Memory B cell (primary cell): ENCODE measurements around the gene ERMN.

Source experiments
- ATAC-seq: fragments of 150-1000 bp; cut with Tn5 transposase; 2 replicates; pipeline ENCODE4 v1.10.0; 2021; ENCODE audit warnings: low read depth, mild to moderate bottlenecking, moderate library complexity
- DNase-seq, 2 donors: peaks; one replicate each; pipeline ENCODE4 v3.0.0; 2022; ENCODE audit warnings: low spot score in 2 of 2
- H3K27ac Mint-ChIP-seq: one replicate; pipeline ENCODE4 v1.8.0; 2022; ENCODE audit warnings: mild to moderate bottlenecking, moderate library complexity, mixed read lengths
- H3K27me3 Mint-ChIP-seq: one replicate; pipeline ENCODE4 v1.8.0; 2022; ENCODE audit warnings: mixed read lengths
- H3K36me3 Mint-ChIP-seq: one replicate; pipeline ENCODE4 v1.8.0; 2022; ENCODE audit warnings: mild to moderate bottlenecking, mixed read lengths
- H3K4me1 Mint-ChIP-seq: one replicate; pipeline ENCODE4 v1.8.0; 2022; ENCODE audit warnings: mixed read lengths
- H3K4me3 Mint-ChIP-seq: one replicate; pipeline ENCODE4 v1.8.0; 2022; ENCODE audit warnings: mild to moderate bottlenecking, moderate library complexity, mixed read lengths
- H3K9me3 Mint-ChIP-seq: one replicate; pipeline ENCODE4 v1.8.0; 2022; ENCODE audit warnings: mixed read lengths

ERMN gene

GRCh38 chr2:157339965-157340655 lies 14.5 kb upstream of the ERMN start:
- no peaks in the 10 kb centered on the region for H3K27me3 Mint-ChIP-seq
- ATAC-seq (no peak), DNase-seq (no peak)
- no peak overlapping the region for H3K4me3 Mint-ChIP-seq
- peaks cover 24% of the 10 kb centered on the region for H3K9me3 Mint-ChIP-seq
- peaks cover 39% of the 10 kb centered on the region for H3K36me3 Mint-ChIP-seq
- H3K27ac Mint-ChIP-seq, result no peak overlapping the region
- H3K4me1 Mint-ChIP-seq, result peaks cover 4% of the 10 kb centered on the region

- no peak for DNase-seq
- H3K27ac Mint-ChIP-seq, result no peak overlapping the region
- peaks cover 11% of the 10 kb centered on the region for H3K9me3 Mint-ChIP-seq
- no peak overlapping the region for H3K4me3 Mint-ChIP-seq
- H3K27me3 Mint-ChIP-seq, result no peaks in the 10 kb centered on the region
- no peak for ATAC-seq
- H3K4me1 Mint-ChIP-seq, result peaks cover 4% of the 10 kb centered on the region
- peaks cover 23% of the 10 kb centered on the region for H3K36me3 Mint-ChIP-seq
These were observed 12.4 kb upstream of the ERMN start for GRCh38 chr2:157337978-157338377.

- no peak overlapping the region for H3K4me3 Mint-ChIP-seq
- no peaks in the 10 kb centered on the region for H3K9me3 Mint-ChIP-seq
- peaks cover 8% of the 10 kb centered on the region for H3K36me3 Mint-ChIP-seq
- peaks cover 4% of the 10 kb centered on the region for H3K4me1 Mint-ChIP-seq
- DNase-seq, result peak; percentile 30 to 38
- peak; percentile 58 for ATAC-seq
- no peak overlapping the region for H3K27ac Mint-ChIP-seq
- no peaks in the 10 kb centered on the region for H3K27me3 Mint-ChIP-seq
These were observed 10.8 kb upstream of the ERMN start for GRCh38 chr2:157336137-157337010.

GRCh38 chr2:157334797-157335196 lies 9.2 kb upstream of the ERMN start:
- Mint-ChIP-seq H3K36me3 (no peaks in the 10 kb centered on the region), H3K4me3 (no peak overlapping the region), H3K27me3 (no peaks in the 10 kb centered on the region), H3K4me1 (peaks cover 4% of the 10 kb centered on the region), H3K9me3 (no peaks in the 10 kb centered on the region), H3K27ac (no peak overlapping the region)
- ATAC-seq, result no peak
- DNase-seq, result no peak

DNA sequence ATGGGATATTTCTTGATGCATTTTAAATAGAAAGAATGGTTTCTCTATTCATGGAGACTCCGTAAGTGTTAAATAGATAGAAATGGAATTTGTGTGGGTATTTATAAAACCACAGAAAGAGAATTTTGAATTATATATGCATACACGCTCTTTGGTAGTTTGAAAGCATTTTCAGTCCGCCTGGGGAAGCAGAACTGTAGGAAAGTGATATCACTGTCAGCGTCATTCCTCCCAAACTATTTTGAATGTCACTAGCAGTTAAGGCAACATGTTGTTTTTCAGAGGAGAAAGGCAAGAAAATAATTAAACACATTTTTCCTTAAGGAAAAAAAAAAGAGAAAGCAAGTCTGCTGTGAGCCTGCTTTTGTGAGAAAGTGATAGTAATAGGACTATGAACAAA lies 8.7 kb upstream of the ERMN start:
- ATAC-seq, result no peak
- H3K4me3 Mint-ChIP-seq, result no peak overlapping the region
- no peaks in the 10 kb centered on the region for H3K36me3 Mint-ChIP-seq
- no peaks in the 10 kb centered on the region for H3K9me3 Mint-ChIP-seq
- H3K27me3 Mint-ChIP-seq, result no peaks in the 10 kb centered on the region
- DNase-seq, result no peak
- H3K4me1 Mint-ChIP-seq, result peaks cover 4% of the 10 kb centered on the region
- H3K27ac Mint-ChIP-seq, result no peak overlapping the region

DNA sequence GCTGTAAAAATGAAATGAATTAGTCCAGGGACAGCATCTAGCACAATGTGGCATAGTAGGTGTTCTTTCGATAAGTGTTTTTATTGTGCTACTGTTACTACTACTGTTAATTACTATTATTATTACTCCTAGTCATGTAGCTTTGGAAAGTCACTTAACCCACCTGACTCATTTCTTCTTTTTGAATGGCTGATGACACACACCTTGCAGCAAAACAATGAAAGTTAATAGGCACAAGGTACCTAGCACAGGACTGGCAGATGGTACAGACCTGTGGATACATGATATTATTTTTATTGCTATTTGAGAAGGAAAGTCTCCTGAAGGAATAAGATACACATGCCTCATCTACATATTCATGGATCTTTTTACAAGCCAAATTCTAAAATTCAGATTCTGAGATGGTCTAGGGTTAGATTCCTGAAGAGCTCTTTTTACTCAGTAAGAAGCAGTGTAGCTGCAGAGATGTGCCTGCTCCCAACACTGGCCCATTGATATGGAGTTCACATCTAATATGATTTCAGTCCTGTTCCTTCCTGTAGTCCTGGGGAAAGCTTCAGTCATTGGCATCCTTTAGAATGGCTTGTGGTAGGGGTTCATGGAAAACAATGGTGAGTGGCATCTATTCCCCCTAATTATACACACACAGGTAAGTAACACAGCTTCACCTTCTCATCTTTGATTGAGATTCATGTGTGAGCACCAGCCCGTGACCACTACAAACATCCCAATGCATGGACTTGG lies 7.9 kb upstream of the ERMN start:
- peaks cover 4% of the 10 kb centered on the region for H3K4me1 Mint-ChIP-seq
- no peaks in the 10 kb centered on the region for H3K27me3 Mint-ChIP-seq
- no peak overlapping the region for H3K4me3 Mint-ChIP-seq
- ATAC-seq (no peak), DNase-seq (no peak)
- H3K9me3 Mint-ChIP-seq, result no peaks in the 10 kb centered on the region
- H3K36me3 Mint-ChIP-seq, result no peaks in the 10 kb centered on the region
- no peak overlapping the region for H3K27ac Mint-ChIP-seq

DNA sequence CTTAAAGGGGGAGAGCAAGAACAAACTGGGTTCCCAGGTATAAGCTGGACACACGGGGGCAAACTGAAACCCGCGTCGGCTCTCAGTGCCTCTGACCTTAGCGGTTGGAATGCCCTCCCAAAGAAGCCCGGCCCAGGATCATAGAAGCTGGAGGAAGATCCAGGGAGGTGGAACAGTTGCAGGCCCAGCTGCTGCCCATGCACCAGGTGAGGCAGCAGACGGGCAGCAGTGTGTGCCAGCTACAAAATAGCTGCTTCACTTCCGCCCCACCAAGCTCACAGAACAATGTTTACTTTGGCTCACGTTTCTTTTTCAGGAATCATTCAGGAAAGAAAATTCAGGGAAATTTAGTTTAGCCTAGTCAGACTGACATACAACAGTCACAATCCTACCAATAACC lies 3.9 kb upstream of the ERMN start:
- Mint-ChIP-seq H3K4me1 (peaks cover 12% of the 10 kb centered on the region), H3K36me3 (peaks cover 2% of the 10 kb centered on the region), H3K4me3 (no peak overlapping the region), H3K9me3 (no peaks in the 10 kb centered on the region), H3K27me3 (no peaks in the 10 kb centered on the region), H3K27ac (no peak overlapping the region)
- no peak for ATAC-seq
- no peak for DNase-seq

- no peaks in the 10 kb centered on the region for H3K9me3 Mint-ChIP-seq
- peaks cover 12% of the 10 kb centered on the region for H3K4me1 Mint-ChIP-seq
- peak overlapping the region; percentile 69 for H3K4me3 Mint-ChIP-seq
- H3K27me3 Mint-ChIP-seq, result no peaks in the 10 kb centered on the region
- ATAC-seq (peak; percentile 97), DNase-seq (peak; percentile 84 to 90)
- peaks cover 5% of the 10 kb centered on the region for H3K36me3 Mint-ChIP-seq
- peak overlapping the region; percentile 61 for H3K27ac Mint-ChIP-seq
These were observed 2.2 kb upstream of the ERMN start for GRCh38 chr2:157327621-157328500.

DNA sequence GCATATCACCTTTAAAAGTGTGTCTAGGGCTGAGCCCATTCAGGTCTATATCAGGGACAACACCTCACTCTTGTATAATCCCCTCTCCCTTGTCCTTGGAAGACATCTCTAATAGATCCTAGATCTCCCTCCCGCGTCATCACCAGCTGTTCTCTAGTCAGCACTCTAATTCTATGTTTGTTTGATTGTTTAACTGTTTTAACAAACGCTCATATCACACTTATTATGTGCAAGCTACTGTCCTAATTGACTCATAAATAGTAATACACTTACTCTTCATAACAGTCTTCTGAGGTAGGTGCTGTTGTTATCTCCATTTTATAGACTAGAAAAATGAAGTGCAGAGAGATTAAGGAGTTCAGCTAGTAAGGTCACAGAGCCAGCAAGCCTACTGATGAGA lies 1.6 kb upstream of the ERMN start:
- ATAC-seq (no peak), DNase-seq (no peak)
- Mint-ChIP-seq H3K4me3 (no peak overlapping the region), H3K4me1 (peaks cover 12% of the 10 kb centered on the region), H3K27me3 (no peaks in the 10 kb centered on the region), H3K36me3 (peaks cover 7% of the 10 kb centered on the region), H3K9me3 (no peaks in the 10 kb centered on the region), H3K27ac (peak overlapping the region; percentile 61)

DNA sequence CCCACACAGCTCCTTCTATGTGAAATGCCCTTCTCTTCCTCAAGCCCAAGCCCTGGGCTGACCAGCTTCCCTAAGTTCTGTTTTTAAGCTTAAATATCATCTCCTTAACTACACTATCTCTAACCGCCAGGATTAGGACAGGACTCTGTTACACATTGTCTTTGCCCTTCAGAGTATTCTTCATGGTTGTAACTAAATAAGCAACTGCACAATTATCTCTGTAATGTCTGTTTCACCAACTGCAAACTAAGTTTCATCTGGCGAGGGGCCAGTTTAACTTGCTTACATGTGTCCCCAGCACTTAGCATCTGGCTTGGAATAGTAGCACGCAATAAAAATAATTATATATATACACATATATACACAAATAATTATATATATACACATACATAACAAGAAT lies 1.1 kb upstream of the ERMN start:
- H3K27ac Mint-ChIP-seq, result no peak overlapping the region
- DNase-seq, result no peak
- H3K27me3 Mint-ChIP-seq, result no peaks in the 10 kb centered on the region
- no peak overlapping the region for H3K4me3 Mint-ChIP-seq
- H3K36me3 Mint-ChIP-seq, result peaks cover 7% of the 10 kb centered on the region
- no peak for ATAC-seq
- H3K9me3 Mint-ChIP-seq, result no peaks in the 10 kb centered on the region
- peaks cover 12% of the 10 kb centered on the region for H3K4me1 Mint-ChIP-seq

DNA sequence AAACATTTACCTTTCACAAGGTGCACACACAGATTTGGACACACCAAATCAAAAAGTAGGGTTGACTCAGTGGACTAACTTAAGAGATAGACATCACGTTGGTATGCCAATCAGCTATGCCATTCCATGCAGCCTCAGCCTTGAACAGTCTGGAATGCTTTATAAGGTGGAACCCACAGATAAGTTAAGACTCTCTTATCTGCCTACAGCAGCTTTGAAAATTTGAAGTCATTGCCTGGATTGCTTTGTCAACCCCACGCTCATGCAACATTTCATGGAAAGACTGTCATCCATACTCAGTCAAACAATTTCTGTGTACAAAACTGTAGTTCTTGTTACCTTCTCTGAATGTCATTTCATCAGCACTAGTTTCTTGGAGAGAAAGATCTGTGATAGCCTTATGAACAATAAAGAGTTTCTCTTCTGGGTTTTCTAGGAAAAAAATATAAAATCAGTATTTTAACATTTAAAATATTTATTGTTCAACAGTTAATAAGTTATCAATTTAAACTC lies 1.2 kb downstream of the ERMN start:
- H3K4me3 Mint-ChIP-seq, result no peak overlapping the region
- peaks cover 12% of the 10 kb centered on the region for H3K4me1 Mint-ChIP-seq
- H3K36me3 Mint-ChIP-seq, result peaks cover 14% of the 10 kb centered on the region
- ATAC-seq (no peak), DNase-seq (no peak)
- no peaks in the 10 kb centered on the region for H3K27me3 Mint-ChIP-seq
- H3K27ac Mint-ChIP-seq, result no peak overlapping the region
- H3K9me3 Mint-ChIP-seq, result no peaks in the 10 kb centered on the region

- Mint-ChIP-seq H3K27me3 (no peaks in the 10 kb centered on the region), H3K27ac (no peak overlapping the region), H3K9me3 (no peaks in the 10 kb centered on the region), H3K36me3 (peaks cover 14% of the 10 kb centered on the region), H3K4me1 (peaks cover 3% of the 10 kb centered on the region), H3K4me3 (no peak overlapping the region)
- DNase-seq, result no peak
- ATAC-seq, result no peak
These were observed 3.2 kb downstream of the ERMN start for GRCh38 chr2:157322432-157322831.

- ATAC-seq (no peak), DNase-seq (no peak)
- Mint-ChIP-seq H3K27me3 (no peaks in the 10 kb centered on the region), H3K9me3 (no peaks in the 10 kb centered on the region), H3K4me1 (no peaks in the 10 kb centered on the region), H3K27ac (no peak overlapping the region), H3K36me3 (peaks cover 14% of the 10 kb centered on the region), H3K4me3 (no peak overlapping the region)
These were observed 4.2 kb downstream of the ERMN start for GRCh38 chr2:157321466-157321865.
